Measurements from ENCODE around the gene ERAL1. TPM values are rescaled to one million over a fixed set of nuclear protein-coding genes. Genes with fewer than 3 reads are reported as not detected.

Gene ERAL1
- total and polyA plus RNA-seq, 2 experiments from 2014 or later = 77.1 to 121 TPM

- no peaks in the 10 kb centered on the region for H3K4me1 ChIP-seq (ENCODE audit: insufficient read depth)
- H3K4me2 ChIP-seq = no peak overlapping the region
- Mint-ChIP-seq H3K27ac (no peak overlapping the region), H3K9me3 (peaks cover 9% of the 10 kb centered on the region; the same call in 2 of the 3 replicates), H3K27me3 (ENCODE audit: insufficient read depth, low read depth, poor library complexity) (peaks cover 7% of the 10 kb centered on the region), H3K4me3 (no peak overlapping the region; the same call in 2 of the 3 replicates), H3K4me1 (peaks cover 15% of the 10 kb centered on the region), H3K36me3 (ENCODE audit: low read depth) (peaks cover 67% of the 10 kb centered on the region)
- no peaks in the 10 kb centered on the region for H4K20me1 ChIP-seq (replicated peaks; ENCODE audit: insufficient read depth)
- no peaks in the 10 kb centered on the region for H3F3A ChIP-seq (replicated peaks; ENCODE audit: low read depth)
- no peaks in the 10 kb centered on the region for H3K9me2 ChIP-seq (ENCODE audit: insufficient read depth)
- H3K4me3 ChIP-seq = no peak overlapping the region
- TF ChIP-seq CTCF (conservative IDR thresholded peaks at IDR 0.05; ENCODE audit: low read depth in 2 of 2) (no peak), JUNB (IDR thresholded peaks at IDR 0.05; ENCODE audit: unreplicated experiment) (no peak), STAT1 (IDR thresholded peaks at IDR 0.05; ENCODE audit: unreplicated experiment) (no peak), ETS1 (IDR thresholded peaks at IDR 0.05) (no peak), POLR2AphosphoS5 (IDR thresholded peaks at IDR 0.05; ENCODE audit: low read depth) (no peak), NANOG (IDR thresholded peaks at IDR 0.05; ENCODE audit: borderline replicate concordance) (no peak), ZNF114 (CRISPR knock-in tag; IDR thresholded peaks at IDR 0.05) (no peak), REST (IDR thresholded peaks at IDR 0.05; ENCODE audit: unreplicated experiment) (no peak), EZH2phosphoT487 (IDR thresholded peaks at IDR 0.05; ENCODE audit: unreplicated experiment) (no peak), CREB1 (CRISPR knock-in tag; IDR thresholded peaks at IDR 0.05; ENCODE audit: low read depth) (no peak), ZNF331 (CRISPR knock-in tag; IDR thresholded peaks at IDR 0.05; ENCODE audit: low read depth) (no peak), EZH2 (IDR thresholded peaks at IDR 0.05; ENCODE audit: low read depth, unreplicated experiment) (no peak), ZNF462 (CRISPR knock-in tag; IDR thresholded peaks at IDR 0.05) (no peak)
- no peak for DNase-seq (ENCODE audit: low spot score)
- no peak overlapping the region for H3K27ac ChIP-seq (ENCODE audit: low read depth)
- H2AFZ ChIP-seq = no peak overlapping the region
- ATAC-seq = no peak
- no peaks in the 10 kb centered on the region; the same call in 1 of the 2 replicates for H3K36me3 ChIP-seq (ENCODE audit: insufficient read depth)
- H3K27me3 ChIP-seq (ENCODE audit: insufficient read depth) = no peaks in the 10 kb centered on the region
- H3K79me2 ChIP-seq (replicated peaks; ENCODE audit: insufficient read depth) = no peaks in the 10 kb centered on the region
Observed at GRCh38 chr17:28882154-28882895, 27.5 kb downstream of the ERAL1 start.

Measured in GM23338 (cell line).